Neural progenitor cell (in vitro differentiated cells): ENCODE results near the gene HSPA9.

Experiments
- CTCF ChIP-seq: fragments of 200-600 bp; sonication (generic); IDR thresholded peaks from 2 replicates; pipeline ENCODE4 v1.5.1; 2017; ENCODE audit warnings: antibody characterized with exemption, mild to moderate bottlenecking
- EZH2 ChIP-seq: fragments of 200-600 bp; sonication (generic); IDR thresholded peaks from 2 replicates; pipeline ENCODE4 v1.6.1; 2017; ENCODE audit warnings: antibody characterized with exemption, mild to moderate bottlenecking, moderate library complexity
- EZH2phosphoT487 ChIP-seq: fragments of 200-600 bp; sonication (generic); IDR thresholded peaks from 2 replicates; pipeline ENCODE4 v1.6.1; 2017; ENCODE audit warnings: antibody characterized with exemption

GRCh38 chr5:138611678-138612218 lies 36.5 kb upstream of the HSPA9 start:
- TF ChIP-seq CTCF, result no peak
- no peak for TF ChIP-seq EZH2phosphoT487
- no peak for TF ChIP-seq EZH2
